ENCODE data around the gene EXOC3L1. TPM values are rescaled to one million over a fixed set of nuclear protein-coding genes. Genes with fewer than 3 reads are reported as not detected.

Gene EXOC3L1
- total RNA-seq, 1 experiment from 2014 or later: not detected

GRCh38 chr16:67210069-67210937, 20.4 kb upstream of the EXOC3L1 start:
- H3K4me1 ChIP-seq (ENCODE audit: low read length): no peaks in the 10 kb centered on the region
- no peak overlapping the region for H2AFZ ChIP-seq (ENCODE audit: low read length)
- H3K9me2 ChIP-seq (replicated peaks; ENCODE audit: insufficient read depth, low read length): no peaks in the 10 kb centered on the region
- H4K20me1 ChIP-seq (ENCODE audit: insufficient read depth, low read depth, low read length): peaks cover 4% of the 10 kb centered on the region; the same call in 1 of the 2 replicates
- no peak overlapping the region for H3K4me3 ChIP-seq (ENCODE audit: low read length)
- H3K27me3 ChIP-seq (ENCODE audit: low read length): no peaks in the 10 kb centered on the region
- H3K9ac ChIP-seq (ENCODE audit: low read length): no peak overlapping the region
- H3K9me3 ChIP-seq (ENCODE audit: low read length): no peaks in the 10 kb centered on the region
- H3K79me2 ChIP-seq (ENCODE audit: low read length): no peaks in the 10 kb centered on the region
- no peak overlapping the region for H3K27ac ChIP-seq (ENCODE audit: low read length)
- H3K36me3 ChIP-seq (ENCODE audit: insufficient read depth, low read length): no peaks in the 10 kb centered on the region
- no peak overlapping the region for H3K4me2 ChIP-seq (ENCODE audit: low read depth, low read length, poor library complexity, severe bottlenecking)
- DNase-seq: no peak

- H3K27ac ChIP-seq (ENCODE audit: low read length): no peak overlapping the region
- no peaks in the 10 kb centered on the region for H3K36me3 ChIP-seq (ENCODE audit: insufficient read depth, low read length)
- no peaks in the 10 kb centered on the region for H3K79me2 ChIP-seq (ENCODE audit: low read length)
- no peak overlapping the region for H3K9ac ChIP-seq (ENCODE audit: low read length)
- H3K9me3 ChIP-seq (ENCODE audit: low read length): no peaks in the 10 kb centered on the region
- H4K20me1 ChIP-seq (ENCODE audit: insufficient read depth, low read depth, low read length): peaks cover 4% of the 10 kb centered on the region; the same call in 1 of the 2 replicates
- H3K4me2 ChIP-seq (ENCODE audit: low read depth, low read length, poor library complexity, severe bottlenecking): no peak overlapping the region
- no peaks in the 10 kb centered on the region for H3K27me3 ChIP-seq (ENCODE audit: low read length)
- DNase-seq: no peak
- H3K4me1 ChIP-seq (ENCODE audit: low read length): no peaks in the 10 kb centered on the region
- H3K9me2 ChIP-seq (replicated peaks; ENCODE audit: insufficient read depth, low read length): no peaks in the 10 kb centered on the region
- H2AFZ ChIP-seq (ENCODE audit: low read length): no peak overlapping the region
- no peak overlapping the region for H3K4me3 ChIP-seq (ENCODE audit: low read length)
These were observed 19.6 kb upstream of the EXOC3L1 start for GRCh38 chr16:67209565-67209964.

GRCh38 chr16:67208154-67208896, 18.4 kb upstream of the EXOC3L1 start:
- Histone ChIP-seq H2AFZ (ENCODE audit: low read length) (no peak overlapping the region), H3K79me2 (ENCODE audit: low read length) (no peaks in the 10 kb centered on the region), H3K9me3 (ENCODE audit: low read length) (no peaks in the 10 kb centered on the region), H3K27ac (ENCODE audit: low read length) (no peak overlapping the region), H3K9me2 (replicated peaks; ENCODE audit: insufficient read depth, low read length) (no peaks in the 10 kb centered on the region), H3K9ac (ENCODE audit: low read length) (no peak overlapping the region), H3K27me3 (ENCODE audit: low read length) (no peaks in the 10 kb centered on the region), H3K4me2 (ENCODE audit: low read depth, low read length, poor library complexity, severe bottlenecking) (no peak overlapping the region), H3K4me3 (ENCODE audit: low read length) (no peak overlapping the region), H4K20me1 (ENCODE audit: insufficient read depth, low read depth, low read length) (peaks cover 4% of the 10 kb centered on the region; the same call in 1 of the 2 replicates), H3K4me1 (ENCODE audit: low read length) (no peaks in the 10 kb centered on the region), H3K36me3 (ENCODE audit: insufficient read depth, low read length) (no peaks in the 10 kb centered on the region)
- DNase-seq: no peak

GRCh38 chr16:67207249-67208091, 17.5 kb upstream of the EXOC3L1 start:
- H2AFZ ChIP-seq (ENCODE audit: low read length): no peak overlapping the region
- DNase-seq: no peak
- H3K9me3 ChIP-seq (ENCODE audit: low read length): no peaks in the 10 kb centered on the region
- peaks cover 4% of the 10 kb centered on the region; the same call in 1 of the 2 replicates for H4K20me1 ChIP-seq (ENCODE audit: insufficient read depth, low read depth, low read length)
- no peaks in the 10 kb centered on the region for H3K36me3 ChIP-seq (ENCODE audit: insufficient read depth, low read length)
- no peaks in the 10 kb centered on the region for H3K79me2 ChIP-seq (ENCODE audit: low read length)
- no peak overlapping the region for H3K4me3 ChIP-seq (ENCODE audit: low read length)
- no peaks in the 10 kb centered on the region for H3K27me3 ChIP-seq (ENCODE audit: low read length)
- no peak overlapping the region for H3K4me2 ChIP-seq (ENCODE audit: low read depth, low read length, poor library complexity, severe bottlenecking)
- H3K9ac ChIP-seq (ENCODE audit: low read length): no peak overlapping the region
- no peak overlapping the region for H3K27ac ChIP-seq (ENCODE audit: low read length)
- no peaks in the 10 kb centered on the region for H3K4me1 ChIP-seq (ENCODE audit: low read length)
- no peaks in the 10 kb centered on the region for H3K9me2 ChIP-seq (replicated peaks; ENCODE audit: insufficient read depth, low read length)

- Histone ChIP-seq H3K4me3 (ENCODE audit: low read length) (no peak overlapping the region), H3K9ac (ENCODE audit: low read length) (no peak overlapping the region), H4K20me1 (ENCODE audit: insufficient read depth, low read depth, low read length) (peaks cover 4% of the 10 kb centered on the region; the same call in 1 of the 2 replicates), H3K36me3 (ENCODE audit: insufficient read depth, low read length) (no peaks in the 10 kb centered on the region), H3K4me1 (ENCODE audit: low read length) (no peaks in the 10 kb centered on the region), H3K79me2 (ENCODE audit: low read length) (no peaks in the 10 kb centered on the region), H3K9me2 (replicated peaks; ENCODE audit: insufficient read depth, low read length) (no peaks in the 10 kb centered on the region), H2AFZ (ENCODE audit: low read length) (no peak overlapping the region), H3K27me3 (ENCODE audit: low read length) (no peaks in the 10 kb centered on the region), H3K4me2 (ENCODE audit: low read depth, low read length, poor library complexity, severe bottlenecking) (no peak overlapping the region), H3K27ac (ENCODE audit: low read length) (no peak overlapping the region), H3K9me3 (ENCODE audit: low read length) (no peaks in the 10 kb centered on the region)
- no peak for DNase-seq
These were observed 16.9 kb upstream of the EXOC3L1 start for GRCh38 chr16:67206838-67207248.

GRCh38 chr16:67206129-67206837, 16.3 kb upstream of the EXOC3L1 start:
- no peaks in the 10 kb centered on the region for H3K4me1 ChIP-seq (ENCODE audit: low read length)
- peaks cover 4% of the 10 kb centered on the region; the same call in 1 of the 2 replicates for H4K20me1 ChIP-seq (ENCODE audit: insufficient read depth, low read depth, low read length)
- H3K36me3 ChIP-seq (ENCODE audit: insufficient read depth, low read length): 0 out of 2 replicates have a peak, but pooled peaks cover 2% of the 10 kb centered on the region
- H3K27me3 ChIP-seq (ENCODE audit: low read length): no peaks in the 10 kb centered on the region
- H3K4me2 ChIP-seq (ENCODE audit: low read depth, low read length, poor library complexity, severe bottlenecking): no peak overlapping the region
- no peaks in the 10 kb centered on the region for H3K79me2 ChIP-seq (ENCODE audit: low read length)
- no peak overlapping the region for H2AFZ ChIP-seq (ENCODE audit: low read length)
- H3K9me2 ChIP-seq (replicated peaks; ENCODE audit: insufficient read depth, low read length): no peaks in the 10 kb centered on the region
- no peak for DNase-seq
- no peak overlapping the region for H3K27ac ChIP-seq (ENCODE audit: low read length)
- H3K4me3 ChIP-seq (ENCODE audit: low read length): no peak overlapping the region
- H3K9me3 ChIP-seq (ENCODE audit: low read length): no peaks in the 10 kb centered on the region
- H3K9ac ChIP-seq (ENCODE audit: low read length): no peak overlapping the region

- H2AFZ ChIP-seq (ENCODE audit: low read length): no peak overlapping the region
- no peaks in the 10 kb centered on the region for H3K79me2 ChIP-seq (ENCODE audit: low read length)
- H3K27ac ChIP-seq (ENCODE audit: low read length): no peak overlapping the region
- H3K4me1 ChIP-seq (ENCODE audit: low read length): no peaks in the 10 kb centered on the region
- H3K9me2 ChIP-seq (replicated peaks; ENCODE audit: insufficient read depth, low read length): no peaks in the 10 kb centered on the region
- H3K4me3 ChIP-seq (ENCODE audit: low read length): no peak overlapping the region
- no peak overlapping the region for H3K9ac ChIP-seq (ENCODE audit: low read length)
- H3K36me3 ChIP-seq (ENCODE audit: insufficient read depth, low read length): 0 out of 2 replicates have a peak, but pooled peaks cover 2% of the 10 kb centered on the region
- no peaks in the 10 kb centered on the region for H3K27me3 ChIP-seq (ENCODE audit: low read length)
- H3K9me3 ChIP-seq (ENCODE audit: low read length): no peaks in the 10 kb centered on the region
- H4K20me1 ChIP-seq (ENCODE audit: insufficient read depth, low read depth, low read length): peaks cover 4% of the 10 kb centered on the region; the same call in 1 of the 2 replicates
- H3K4me2 ChIP-seq (ENCODE audit: low read depth, low read length, poor library complexity, severe bottlenecking): no peak overlapping the region
- DNase-seq: no peak
These were observed 14.1 kb upstream of the EXOC3L1 start for GRCh38 chr16:67204076-67204475.
